A549 (cell line): Measurements from ENCODE around the gene CHN1. TPM values are rescaled to one million over a fixed set of nuclear protein-coding genes. Genes with fewer than 3 reads are reported as not detected.

Source experiments
- ATAC-seq, 2 experiments: fragments of 200-7000 bp in 1 of 2; fragments of >200 bp in 1 of 2; cut with Nextera tagmentation in 1 of 2; cut with Tn5 transposase in 1 of 2; 3 replicates each; pipeline versions ENCODE4 v1.8.0 to v1.9.1; 2018 to 2020; ENCODE audit warnings: mild to moderate bottlenecking in 1 of 2, moderate library complexity in 1 of 2
- CTCF ChIA-PET: fragments of 300-600 bp; sonication (Branson Sonifier 250); formaldehyde crosslinking; extraction: SDS; loops from one replicate; lab custom pipeline; 2021; ENCODE audit warnings: antibody characterized with exemption, inconsistent platforms; lab: Yijun Ruan, JAX
- POLR2A ChIA-PET: fragments of 350-600 bp; formaldehyde crosslinking; extraction: SDS; loops from one replicate; lab custom pipeline; 2021; ENCODE audit warnings: antibody characterized with exemption, inconsistent platforms; lab: Yijun Ruan, JAX
- DNase-seq, 2 experiments: peaks; one replicate each; pipeline versions ENCODE4 v3.0.0 to v3.0.0-alpha.2; 2011 to 2016; ENCODE audit warnings: low read depth in 1 of 2, low spot score in 1 of 2
- FAIRE-seq: peaks from 2 replicates; lab custom pipeline; 2011; peaks lifted over from hg19 to GRCh38; lab: Jason Lieb, UNC
- H3K27ac ChIP-seq, 2 experiments: fragments of >200 bp; sonication (Bioruptor Twin); formaldehyde crosslinking; 3 replicates each; pipeline ENCODE4 v1.5.1; 2016 to 2017
- H3K4me1 ChIP-seq: fragments of >200 bp; sonication (Bioruptor Twin); formaldehyde crosslinking; 3 replicates; pipeline ENCODE4 v1.6.1; 2016
- H3K4me2 ChIP-seq: fragments of >200 bp; sonication (Bioruptor Twin); formaldehyde crosslinking; 3 replicates; pipeline ENCODE4 v1.6.1; 2016
- H3K4me3 ChIP-seq: fragments of >200 bp; sonication (Bioruptor Twin); formaldehyde crosslinking; 3 replicates; pipeline ENCODE4 v1.5.1; 2016
- H3K9me3 ChIP-seq: fragments of >200 bp; sonication (Bioruptor Twin); formaldehyde crosslinking; 3 replicates; pipeline ENCODE4 v1.6.1; 2016
- BHLHE40 ChIP-seq: IDR thresholded peaks from 2 replicates; pipeline ENCODE4 v1.6.1; 2012; ENCODE audit warnings: low read depth, low read length, inconsistent platforms
- CHD4 ChIP-seq: fragments of 200-600 bp; sonication (generic); IDR thresholded peaks from 2 replicates; pipeline ENCODE4 v1.6.1; 2016; ENCODE audit warnings: antibody characterized with exemption, mild to moderate bottlenecking, borderline replicate concordance
- FOXS1 ChIP-seq: fragments of 250-450 bp; sonication (Bioruptor Pico); IDR thresholded peaks from 2 replicates; pipeline ENCODE4 v1.5.0; 2020; ENCODE audit warnings: mild to moderate bottlenecking, moderate library complexity
- HOXA7 ChIP-seq: fragments of 250-450 bp; sonication (Bioruptor Pico); IDR thresholded peaks from 2 replicates; pipeline ENCODE4 v1.5.0; 2020; ENCODE audit warnings: mild to moderate bottlenecking, moderate library complexity
- HOXB13 ChIP-seq: fragments of 250-450 bp; sonication (Bioruptor Pico); IDR thresholded peaks from 2 replicates; pipeline ENCODE4 v1.5.0; 2020; ENCODE audit warnings: low read depth, mild to moderate bottlenecking, moderate library complexity
- HOXB5 ChIP-seq: fragments of 250-450 bp; sonication (Bioruptor Pico); IDR thresholded peaks from 2 replicates; pipeline ENCODE4 v1.5.0; 2020; ENCODE audit warnings: mild to moderate bottlenecking, moderate library complexity
- JUN ChIP-seq, 2 experiments: fragments of >200 bp; sonication (Bioruptor Twin); formaldehyde crosslinking; IDR thresholded peaks; 2 replicates in 1 of 2; 3 replicates in 1 of 2; pipeline ENCODE4 v1.6.1; 2016 to 2017
- MAZ ChIP-seq: fragments of 150-350 bp; IDR thresholded peaks from 2 replicates; pipeline ENCODE4 v1.6.1; 2014; ENCODE audit warnings: antibody characterized with exemption, low read depth, low read length, borderline replicate concordance
- MYC ChIP-seq: IDR thresholded peaks from 2 replicates; pipeline ENCODE4 v1.6.1; 2012; ENCODE audit warnings: mild to moderate bottlenecking, inconsistent platforms, low read length, improper control_type of control experiment, borderline replicate concordance
- NPAS2 ChIP-seq: fragments of 250-450 bp; sonication (Bioruptor Pico); IDR thresholded peaks from 2 replicates; pipeline ENCODE4 v1.8.0; 2022; ENCODE audit warnings: mild to moderate bottlenecking, moderate library complexity, borderline replicate concordance
- NR3C1 ChIP-seq: fragments of >200 bp; sonication (Bioruptor Twin); formaldehyde crosslinking; IDR thresholded peaks from 3 replicates; pipeline ENCODE4 v1.6.1; 2017
- POLR2A ChIP-seq: IDR thresholded peaks from 2 replicates; pipeline ENCODE4 v1.6.1; 2012; ENCODE audit warnings: mild to moderate bottlenecking, low read length
- RARB ChIP-seq: fragments of 250-450 bp; sonication (Bioruptor Pico); IDR thresholded peaks from 2 replicates; pipeline ENCODE4 v1.8.0; 2021; ENCODE audit warnings: mild to moderate bottlenecking, moderate library complexity
- RCOR1 ChIP-seq: fragments of 150-350 bp; IDR thresholded peaks from 2 replicates; pipeline ENCODE4 v1.6.1; 2014; ENCODE audit warnings: antibody characterized with exemption, low read length, low read depth
- SMC3 ChIP-seq: fragments of >200 bp; sonication (Bioruptor Twin); formaldehyde crosslinking; IDR thresholded peaks from 3 replicates; pipeline ENCODE4 v1.6.1; 2018; ENCODE audit warnings: inconsistent platforms
- SREBF2 ChIP-seq: fragments of 450-650 bp; IDR thresholded peaks from 2 replicates; pipeline ENCODE4 v1.6.1; 2014; ENCODE audit warnings: mild to moderate bottlenecking, moderate library complexity
- TP53 ChIP-seq: fragments of 250-450 bp; sonication (Bioruptor Pico); IDR thresholded peaks from 2 replicates; pipeline ENCODE4 v1.5.0; 2021; ENCODE audit warnings: mild to moderate bottlenecking, moderate library complexity
- ZFP36 ChIP-seq: fragments of 450-650 bp; IDR thresholded peaks from 2 replicates; pipeline ENCODE4 v1.6.1; 2014; ENCODE audit warnings: borderline replicate concordance; ENCODE audit not compliant: partially characterized antibody
- WGBS: methylation state at CpG from one replicate; pipeline ENCODE4 v1.1.6; 2017; ENCODE audit errors: missing lambda C conversion rate; 5-methylcytosine and 5-hydroxymethylcytosine counted together
- polyA plus RNA-seq, 4 experiments: library from polyadenylated mRNA; depleted of rRNA in 3 of 4; stranded (reverse); fragments of >200 nt; fragmentation: RNase III in 1 of 4; extraction: RNeasy Plus Mini Kit Qiagen cat#74134 plus additional on column Dnase treatment in 1 of 4; gene quantifications; 2 replicates in 3 of 4; 3 replicates in 1 of 4; pipeline ENCODE4 v1.2.3, GENCODE V29; 2011 to 2017
- TF ChIP-seq, protein P1 (sequence below): fragments of 250-450 bp; sonication (Bioruptor Pico); IDR thresholded peaks from 2 replicates; pipeline ENCODE4 v1.5.0; 2021; ENCODE audit warnings: mild to moderate bottlenecking, moderate library complexity, borderline replicate concordance
- TF ChIP-seq, protein P2 (sequence below): IDR thresholded peaks from 2 replicates; pipeline ENCODE4 v1.6.1; 2012
- TF ChIP-seq, protein P3 (sequence below): fragments of >200 bp; sonication (Bioruptor Twin); formaldehyde crosslinking; IDR thresholded peaks from 3 replicates; pipeline ENCODE4 v1.5.1; 2016
- TF ChIP-seq, protein P4 (sequence below): IDR thresholded peaks from 2 replicates; pipeline ENCODE4 v1.6.1; 2012
- TF ChIP-seq, protein P5 (sequence below): fragments of 250-450 bp; sonication (Bioruptor Pico); IDR thresholded peaks from 2 replicates; pipeline ENCODE4 v1.5.0; 2020; ENCODE audit warnings: low read depth, mild to moderate bottlenecking, moderate library complexity
- TF ChIP-seq, protein P6 (sequence below): fragments of 450-650 bp; IDR thresholded peaks from 2 replicates; pipeline ENCODE4 v1.6.1; 2014; ENCODE audit warnings: antibody characterized with exemption

CHN1 gene
- polyA plus RNA-seq, 2 of the 4 experiments (the other 2 are of a cell fraction), result 20.9 to 46.6 TPM

DNA sequence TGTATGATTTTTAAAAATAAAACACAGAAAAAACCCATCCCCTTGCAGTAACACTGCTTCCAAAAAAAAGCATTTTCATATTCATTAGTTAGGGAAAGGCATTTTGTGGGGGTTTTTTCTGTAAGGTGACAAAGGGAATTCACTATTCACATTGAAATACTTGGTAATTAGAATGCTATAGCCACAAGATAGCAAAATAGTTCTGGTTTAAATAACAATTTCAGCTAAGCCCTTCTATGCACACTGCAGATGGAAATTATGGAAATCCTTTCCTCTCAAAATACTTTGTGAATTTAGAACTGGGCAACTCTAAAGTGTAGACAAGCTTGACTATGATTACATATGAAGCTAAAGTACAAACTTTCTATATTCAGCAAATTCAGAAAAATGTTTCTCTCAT lies 138.8 kb downstream of the CHN1 start:
- Histone ChIP-seq H3K4me2 (no peak overlapping the region), H3K9me3 (no peaks in the 10 kb centered on the region), H3K4me1 (no peaks in the 10 kb centered on the region), H3K4me3 (no peak overlapping the region), H3K27ac (no peak overlapping the region)
- FAIRE-seq, result no peak
- CTCF ChIA-PET, result interaction anchor here (0.6 kb wide), 1 partner anchor 354 kb away, joined by 3 read pairs; no protein-coding TSS in a partner anchor
- POLR2A ChIA-PET, result no interaction called here
- no peak for ATAC-seq
- TF ChIP-seq, protein P1, sequence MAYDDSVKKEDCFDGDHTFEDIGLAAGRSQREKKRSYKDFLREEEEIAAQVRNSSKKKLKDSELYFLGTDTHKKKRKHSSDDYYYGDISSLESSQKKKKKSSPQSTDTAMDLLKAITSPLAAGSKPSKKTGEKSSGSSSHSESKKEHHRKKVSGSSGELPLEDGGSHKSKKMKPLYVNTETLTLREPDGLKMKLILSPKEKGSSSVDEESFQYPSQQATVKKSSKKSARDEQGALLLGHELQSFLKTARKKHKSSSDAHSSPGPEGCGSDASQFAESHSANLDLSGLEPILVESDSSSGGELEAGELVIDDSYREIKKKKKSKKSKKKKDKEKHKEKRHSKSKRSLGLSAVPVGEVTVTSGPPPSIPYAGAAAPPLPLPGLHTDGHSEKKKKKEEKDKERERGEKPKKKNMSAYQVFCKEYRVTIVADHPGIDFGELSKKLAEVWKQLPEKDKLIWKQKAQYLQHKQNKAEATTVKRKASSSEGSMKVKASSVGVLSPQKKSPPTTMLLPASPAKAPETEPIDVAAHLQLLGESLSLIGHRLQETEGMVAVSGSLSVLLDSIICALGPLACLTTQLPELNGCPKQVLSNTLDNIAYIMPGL, result no peak
- no peak for DNase-seq

DNA sequence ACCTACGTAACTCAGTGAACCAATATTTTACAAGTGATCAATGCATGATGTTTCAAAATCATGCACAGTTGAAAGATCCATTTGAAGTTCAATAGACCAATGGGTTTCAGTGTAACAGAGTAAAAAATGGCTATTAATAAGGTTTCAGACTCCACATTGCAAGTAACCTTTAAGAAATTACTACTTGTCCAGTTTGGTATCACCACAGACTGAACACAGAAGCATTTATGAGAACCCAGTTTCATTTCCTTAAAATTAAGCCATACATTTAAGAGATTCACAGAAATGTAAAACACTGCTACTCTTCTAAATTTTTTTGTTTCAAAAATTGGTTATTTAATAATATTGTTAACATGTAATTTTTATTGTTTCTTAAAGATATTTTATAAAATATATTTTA lies 142.0 kb downstream of the CHN1 start:
- no peak for ATAC-seq
- Histone ChIP-seq H3K4me1 (no peaks in the 10 kb centered on the region), H3K27ac (no peak overlapping the region), H3K4me3 (no peak overlapping the region), H3K4me2 (no peak overlapping the region), H3K9me3 (no peaks in the 10 kb centered on the region)
- TF ChIP-seq MYC (no peak), HOXB13 (CRISPR knock-in tag) (no peak), TP53 (CRISPR knock-in tag) (no peak), SMC3 (no peak), RCOR1 (no peak), ZFP36 (no peak), NPAS2 (CRISPR knock-in tag) (no peak), NR3C1 (no peak)
- TF ChIP-seq, protein P2, sequence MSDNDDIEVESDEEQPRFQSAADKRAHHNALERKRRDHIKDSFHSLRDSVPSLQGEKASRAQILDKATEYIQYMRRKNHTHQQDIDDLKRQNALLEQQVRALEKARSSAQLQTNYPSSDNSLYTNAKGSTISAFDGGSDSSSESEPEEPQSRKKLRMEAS, result no peak
- TF ChIP-seq, protein P3, sequence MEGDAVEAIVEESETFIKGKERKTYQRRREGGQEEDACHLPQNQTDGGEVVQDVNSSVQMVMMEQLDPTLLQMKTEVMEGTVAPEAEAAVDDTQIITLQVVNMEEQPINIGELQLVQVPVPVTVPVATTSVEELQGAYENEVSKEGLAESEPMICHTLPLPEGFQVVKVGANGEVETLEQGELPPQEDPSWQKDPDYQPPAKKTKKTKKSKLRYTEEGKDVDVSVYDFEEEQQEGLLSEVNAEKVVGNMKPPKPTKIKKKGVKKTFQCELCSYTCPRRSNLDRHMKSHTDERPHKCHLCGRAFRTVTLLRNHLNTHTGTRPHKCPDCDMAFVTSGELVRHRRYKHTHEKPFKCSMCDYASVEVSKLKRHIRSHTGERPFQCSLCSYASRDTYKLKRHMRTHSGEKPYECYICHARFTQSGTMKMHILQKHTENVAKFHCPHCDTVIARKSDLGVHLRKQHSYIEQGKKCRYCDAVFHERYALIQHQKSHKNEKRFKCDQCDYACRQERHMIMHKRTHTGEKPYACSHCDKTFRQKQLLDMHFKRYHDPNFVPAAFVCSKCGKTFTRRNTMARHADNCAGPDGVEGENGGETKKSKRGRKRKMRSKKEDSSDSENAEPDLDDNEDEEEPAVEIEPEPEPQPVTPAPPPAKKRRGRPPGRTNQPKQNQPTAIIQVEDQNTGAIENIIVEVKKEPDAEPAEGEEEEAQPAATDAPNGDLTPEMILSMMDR, result no peak
- TF ChIP-seq, protein P4, sequence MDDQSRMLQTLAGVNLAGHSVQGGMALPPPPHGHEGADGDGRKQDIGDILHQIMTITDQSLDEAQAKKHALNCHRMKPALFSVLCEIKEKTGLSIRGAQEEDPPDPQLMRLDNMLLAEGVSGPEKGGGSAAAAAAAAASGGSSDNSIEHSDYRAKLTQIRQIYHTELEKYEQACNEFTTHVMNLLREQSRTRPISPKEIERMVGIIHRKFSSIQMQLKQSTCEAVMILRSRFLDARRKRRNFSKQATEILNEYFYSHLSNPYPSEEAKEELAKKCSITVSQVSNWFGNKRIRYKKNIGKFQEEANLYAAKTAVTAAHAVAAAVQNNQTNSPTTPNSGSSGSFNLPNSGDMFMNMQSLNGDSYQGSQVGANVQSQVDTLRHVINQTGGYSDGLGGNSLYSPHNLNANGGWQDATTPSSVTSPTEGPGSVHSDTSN, result no peak
- ChIA-PET POLR2A (no interaction called here), CTCF (interaction anchor here (0.6 kb wide), 1 partner anchor 52 kb away, joined by 5 read pairs; no protein-coding TSS in a partner anchor)
- DNase-seq, result no peak
- 94% methylated on average over 1 of the region's 1 CpG for WGBS
- FAIRE-seq, result no peak

DNA sequence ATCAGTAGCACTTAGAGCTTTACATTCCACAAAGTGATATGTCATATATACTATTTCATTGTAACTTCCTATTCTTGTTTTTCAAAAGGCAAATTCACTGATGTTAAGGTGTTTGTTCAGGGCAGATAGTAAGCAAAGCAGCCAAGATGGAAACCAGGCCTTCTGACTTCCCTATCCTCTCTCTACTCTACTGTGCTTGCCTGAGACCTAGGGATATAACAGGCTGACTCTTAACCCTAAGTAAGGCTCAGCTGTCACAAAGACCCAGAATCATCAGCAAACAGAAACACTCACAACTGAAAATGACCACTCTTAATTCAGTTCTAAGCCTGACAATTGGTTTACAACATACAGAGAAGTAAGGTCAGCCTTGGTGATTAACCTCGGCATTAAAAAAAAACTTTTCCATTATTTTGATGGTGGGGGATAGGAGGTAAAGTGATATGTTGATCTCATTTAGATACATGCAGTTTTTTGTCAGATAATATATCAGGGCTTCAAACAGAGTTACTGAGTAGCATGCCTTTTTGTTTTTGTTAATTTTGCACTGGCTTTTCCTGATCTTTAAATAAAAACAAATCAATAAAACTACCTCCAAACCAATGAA lies 145.5 kb downstream of the CHN1 start:
- Histone ChIP-seq H3K4me3 (no peak overlapping the region), H3K27ac (no peak overlapping the region), H3K4me2 (no peak overlapping the region), H3K4me1 (no peaks in the 10 kb centered on the region), H3K9me3 (no peaks in the 10 kb centered on the region)
- DNase-seq (no peak), FAIRE-seq (no peak), ATAC-seq (no peak; a peak in 1 of 6 replicates)
- CTCF ChIA-PET, result no interaction called here
- POLR2A ChIA-PET, result no interaction called here
- WGBS, result 91% methylated on average over 1 of the region's 1 CpG
- TF ChIP-seq CHD4 (no peak), POLR2A (no peak), HOXA7 (no peak), JUN (IDR thresholded peaks at IDR 0.05) (no peak), MAZ (no peak), RARB (CRISPR knock-in tag) (no peak), HOXB5 (CRISPR knock-in tag) (no peak), RCOR1 (no peak), BHLHE40 (no peak), SREBF2 (no peak), FOXS1 (CRISPR knock-in tag) (no peak)
- TF ChIP-seq, protein P1, result no peak
- TF ChIP-seq, protein P5, sequence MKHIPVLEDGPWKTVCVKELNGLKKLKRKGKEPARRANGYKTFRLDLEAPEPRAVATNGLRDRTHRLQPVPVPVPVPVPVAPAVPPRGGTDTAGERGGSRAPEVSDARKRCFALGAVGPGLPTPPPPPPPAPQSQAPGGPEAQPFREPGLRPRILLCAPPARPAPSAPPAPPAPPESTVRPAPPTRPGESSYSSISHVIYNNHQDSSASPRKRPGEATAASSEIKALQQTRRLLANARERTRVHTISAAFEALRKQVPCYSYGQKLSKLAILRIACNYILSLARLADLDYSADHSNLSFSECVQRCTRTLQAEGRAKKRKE (CRISPR knock-in tag), result no peak
- TF ChIP-seq, protein P6, sequence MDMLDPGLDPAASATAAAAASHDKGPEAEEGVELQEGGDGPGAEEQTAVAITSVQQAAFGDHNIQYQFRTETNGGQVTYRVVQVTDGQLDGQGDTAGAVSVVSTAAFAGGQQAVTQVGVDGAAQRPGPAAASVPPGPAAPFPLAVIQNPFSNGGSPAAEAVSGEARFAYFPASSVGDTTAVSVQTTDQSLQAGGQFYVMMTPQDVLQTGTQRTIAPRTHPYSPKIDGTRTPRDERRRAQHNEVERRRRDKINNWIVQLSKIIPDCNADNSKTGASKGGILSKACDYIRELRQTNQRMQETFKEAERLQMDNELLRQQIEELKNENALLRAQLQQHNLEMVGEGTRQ, result no peak
